CD14-positive monocyte (primary cell): Measurements from ENCODE around the gene HTR5A. TPM values are rescaled to one million over a fixed set of nuclear protein-coding genes. Genes with fewer than 3 reads are reported as not detected.

Experiments
- DNase-seq, 3 donors: peaks; one replicate each; pipeline ENCODE4 v3.0.0-alpha.2; 2011 to 2022
- H2AFZ ChIP-seq: 2 replicates; pipeline ENCODE4 v1.6.0; 2012; ENCODE audit warnings: mild to moderate bottlenecking, low read depth, low read length, inconsistent platforms; ENCODE audit not compliant: insufficient read depth, poor library complexity, severe bottlenecking
- H3K27ac ChIP-seq, 2 donors: 1 replicate in 1 of 2; 2 replicates in 1 of 2; pipeline ENCODE4 v1.5.1; 2012 to 2013; ENCODE audit warnings: low read length in 2 of 2, control low read depth in 1 of 2, inconsistent platforms in 1 of 2, low read depth in 1 of 2, mild to moderate bottlenecking in 1 of 2
- H3K27me3 ChIP-seq, 2 donors: one replicate each; pipeline versions ENCODE4 v1.6.0 to v1.6.1; 2011 to 2013; ENCODE audit warnings: low read length in 2 of 2; ENCODE audit not compliant: control insufficient read depth in 2 of 2, insufficient read depth in 2 of 2
- H3K36me3 ChIP-seq, 2 donors: replicated peaks in 1 of 2; 1 replicate in 1 of 2; 2 replicates in 1 of 2; pipeline versions ENCODE4 v1.5.1 to v1.6.1; 2012 to 2013; ENCODE audit warnings: low read length in 2 of 2, control low read depth in 1 of 2, inconsistent platforms in 1 of 2, mild to moderate bottlenecking in 1 of 2; ENCODE audit not compliant: insufficient read depth in 2 of 2, control insufficient read depth in 1 of 2
- H3K4me1 ChIP-seq, 2 donors: 1 replicate in 1 of 2; 2 replicates in 1 of 2; pipeline versions ENCODE4 v1.5.1 to v1.6.1; 2012 to 2013; ENCODE audit warnings: low read length in 2 of 2, control low read depth in 1 of 2, inconsistent platforms in 1 of 2, mild to moderate bottlenecking in 1 of 2, moderate library complexity in 1 of 2; ENCODE audit not compliant: insufficient read depth in 2 of 2, control insufficient read depth in 1 of 2
- H3K4me2 ChIP-seq: replicated peaks from 2 replicates; pipeline ENCODE3; 2012; ENCODE audit warnings: low read length, moderate library complexity, mild to moderate bottlenecking; ENCODE audit not compliant: poor library complexity, severe bottlenecking; ENCODE audit errors: extremely low read depth
- H3K4me3 ChIP-seq, 3 experiments: fragments of 200-600 bp in 1 of 3; sonication (generic) in 1 of 3; replicated peaks in 1 of 3; 1 replicate in 2 of 3; 2 replicates in 1 of 3; pipeline ENCODE4 v1.5.1; 2011 to 2013; ENCODE audit warnings: low read length in 3 of 3, mild to moderate bottlenecking in 3 of 3, control low read depth in 2 of 3, low read depth in 2 of 3, inconsistent platforms in 1 of 3, moderate library complexity in 1 of 3
- H3K79me2 ChIP-seq: 2 replicates; pipeline ENCODE4 v1.6.0; 2012; ENCODE audit warnings: mild to moderate bottlenecking, control low read depth, inconsistent platforms, low read length, moderate library complexity; ENCODE audit not compliant: insufficient read depth
- H3K9ac ChIP-seq: 2 replicates; pipeline ENCODE4 v1.6.0; 2017; ENCODE audit warnings: low read length, mild to moderate bottlenecking; ENCODE audit not compliant: insufficient read depth, poor library complexity, severe bottlenecking
- H3K9me3 ChIP-seq, 2 donors: replicated peaks in 1 of 2; 1 replicate in 1 of 2; 2 replicates in 1 of 2; pipeline versions ENCODE4 v1.5.1 to v1.6.1; 2012 to 2013; ENCODE audit warnings: low read length in 2 of 2, control low read depth in 1 of 2; ENCODE audit not compliant: control insufficient read depth in 1 of 2, insufficient read depth in 1 of 2
- H4K20me1 ChIP-seq: 2 replicates; pipeline ENCODE4 v1.6.0; 2012; ENCODE audit warnings: mild to moderate bottlenecking, low read length, control low read depth, moderate library complexity; ENCODE audit not compliant: insufficient read depth
- H3K27ac Mint-ChIP-seq, 7 donors: one replicate each; pipeline ENCODE4 v1.8.0; 2020; ENCODE audit warnings: mild to moderate bottlenecking in 7 of 7, mixed read lengths in 7 of 7, moderate library complexity in 6 of 7, inconsistent platforms in 2 of 7
- H3K27me3 Mint-ChIP-seq, 3 donors: one replicate each; pipeline ENCODE4 v1.8.0; 2021 to 2022; ENCODE audit warnings: low read depth in 3 of 3, mild to moderate bottlenecking in 3 of 3, mixed read lengths in 3 of 3, moderate library complexity in 3 of 3, inconsistent platforms in 1 of 3
- H3K36me3 Mint-ChIP-seq, 2 donors: one replicate each; pipeline ENCODE4 v1.8.0; 2020; ENCODE audit warnings: mixed read lengths in 2 of 2, inconsistent platforms in 1 of 2, mild to moderate bottlenecking in 1 of 2
- H3K4me1 Mint-ChIP-seq: one replicate; pipeline ENCODE4 v1.8.0; 2020; ENCODE audit warnings: mild to moderate bottlenecking, mixed read lengths
- H3K4me3 Mint-ChIP-seq, 2 donors: one replicate each; pipeline ENCODE4 v1.8.0; 2020; ENCODE audit warnings: mild to moderate bottlenecking in 2 of 2, mixed read lengths in 2 of 2, moderate library complexity in 1 of 2
- H3K9me3 Mint-ChIP-seq, 7 donors: one replicate each; pipeline ENCODE4 v1.8.0; 2020 to 2022; ENCODE audit warnings: mixed read lengths in 7 of 7, mild to moderate bottlenecking in 6 of 7, moderate library complexity in 6 of 7, inconsistent platforms in 2 of 7
- CTCF ChIP-seq: fragments of 200-600 bp; IDR thresholded peaks from one replicate; pipeline ENCODE4 v1.8.0; 2022; ENCODE audit warnings: antibody characterized with exemption, mild to moderate bottlenecking
- WGBS: methylation state at CpG from one replicate; pipeline ENCODE4 v1.1.5; 2013; ENCODE audit warnings: missing lambda C conversion rate; ENCODE audit not compliant: insufficient coverage; 5-methylcytosine and 5-hydroxymethylcytosine counted together
- intact Hi-C, 2 donors: fragments of 100-400 bp; cut with micrococcal nuclease; formaldehyde crosslinking; loops; one replicate each; pipeline versions ENCODE4 v1.15.0 to v1.15.1; 2023
- polyA plus RNA-seq, 3 donors: library from polyadenylated mRNA; depleted of rRNA in 1 of 3; unstranded in 2 of 3; stranded (reverse) in 1 of 3; fragments of 300-500 nt in 2 of 3; fragments of >200 nt in 1 of 3; fragmentation: Illumina TruSeq in 2 of 3; gene quantifications; 1 replicate in 2 of 3; 2 replicates in 1 of 3; pipeline ENCODE4 v1.2.3, GENCODE V29; 2012 to 2021

The HTR5A gene
- polyA plus RNA-seq, 3 donors = not detected

- H3K9ac ChIP-seq = no peak overlapping the region
- H3K36me3 ChIP-seq = no peaks in the 10 kb centered on the region
- Mint-ChIP-seq H3K9me3 (peaks cover 0 to 5% (median 2%) of the 10 kb centered on the region in 7 donors), H3K4me1 (no peaks in the 10 kb centered on the region), H3K27me3 (peaks cover 2 to 7% (median 4%) of the 10 kb centered on the region in 3 donors), H3K36me3 (no peaks in the 10 kb centered on the region), H3K27ac (no peak overlapping the region), H3K4me3 (no peak overlapping the region)
- no peak for TF ChIP-seq CTCF
- WGBS = 89% methylated on average over 11 of the region's 12 CpGs
- H3K79me2 ChIP-seq = no peaks in the 10 kb centered on the region
- no peak overlapping the region for H3K4me2 ChIP-seq
- no peaks in the 10 kb centered on the region for H3K27me3 ChIP-seq
- no peak overlapping the region for H2AFZ ChIP-seq
- intact Hi-C loops = no loop called here
- H4K20me1 ChIP-seq = no peaks in the 10 kb centered on the region
- no peaks in the 10 kb centered on the region for H3K4me1 ChIP-seq
- H3K9me3 ChIP-seq = no peaks in the 10 kb centered on the region
- no peak overlapping the region for H3K4me3 ChIP-seq
- DNase-seq = no peak
- no peak overlapping the region for H3K27ac ChIP-seq
Observed at GRCh38 chr7:155053002-155053401, 17.1 kb upstream of the HTR5A start.

DNA sequence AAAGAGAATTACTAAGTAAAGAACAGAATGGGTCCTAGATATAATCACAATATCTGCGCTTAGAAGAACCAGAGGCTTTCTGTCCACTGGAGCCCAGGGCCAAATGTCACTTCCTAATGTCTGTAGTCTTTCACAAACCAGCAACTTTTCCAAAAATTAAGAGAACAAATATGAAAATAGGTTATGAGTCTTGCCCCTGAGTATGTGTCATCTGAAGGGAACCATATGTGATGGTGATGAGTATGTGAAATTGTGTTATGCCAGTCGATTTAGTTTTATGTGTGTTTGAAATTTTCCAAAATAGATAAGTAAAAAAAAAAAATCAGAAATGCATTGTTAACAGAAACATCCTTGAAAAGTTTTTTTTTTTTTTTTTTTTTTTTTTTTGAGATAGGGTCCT, 15.4 kb upstream of the HTR5A start:
- peaks cover 0 to 5% (median 3%) of the 10 kb centered on the region in 7 donors for H3K9me3 Mint-ChIP-seq
- no peaks in the 10 kb centered on the region for H3K36me3 Mint-ChIP-seq
- Histone ChIP-seq H3K9ac (no peak overlapping the region), H4K20me1 (no peaks in the 10 kb centered on the region), H2AFZ (no peak overlapping the region), H3K4me3 (no peak overlapping the region), H3K4me1 (no peaks in the 10 kb centered on the region), H3K36me3 (no peaks in the 10 kb centered on the region), H3K4me2 (no peak overlapping the region), H3K27ac (no peak overlapping the region), H3K9me3 (no peaks in the 10 kb centered on the region), H3K27me3 (no peaks in the 10 kb centered on the region), H3K79me2 (no peaks in the 10 kb centered on the region)
- intact Hi-C loops = no loop called here
- H3K4me1 Mint-ChIP-seq = no peaks in the 10 kb centered on the region
- DNase-seq = no peak
- H3K27ac Mint-ChIP-seq = no peak overlapping the region
- H3K27me3 Mint-ChIP-seq = peaks cover 2 to 7% (median 4%) of the 10 kb centered on the region in 3 donors
- no peak overlapping the region for H3K4me3 Mint-ChIP-seq
- TF ChIP-seq CTCF = no peak
- no CpG with 5 or more reads among the region's 2 CpGs for WGBS
